Erythroblast (primary cell): ENCODE data around the gene LSM8.
"Not testable (repeated sequence)": the region's sequence is repeated elsewhere in the genome, so short reads cannot be mapped to it uniquely, and the experiment has no call there.

Experiments
- DNase-seq, 2 experiments: peaks; one replicate each; lab custom pipeline; 2025; lab: John Stamatoyannopoulos, UW
- GATA1 ChIP-seq: IDR thresholded peaks from 2 replicates; pipeline ENCODE4 v1.6.1; 2011; ENCODE audit warnings: low read depth, mild to moderate bottlenecking, control low read depth, low read length, moderate library complexity
- POLR2A ChIP-seq: IDR thresholded peaks from 2 replicates; pipeline ENCODE4 v1.6.1; 2011; ENCODE audit warnings: mild to moderate bottlenecking, low read length

LSM8 gene

DNA sequence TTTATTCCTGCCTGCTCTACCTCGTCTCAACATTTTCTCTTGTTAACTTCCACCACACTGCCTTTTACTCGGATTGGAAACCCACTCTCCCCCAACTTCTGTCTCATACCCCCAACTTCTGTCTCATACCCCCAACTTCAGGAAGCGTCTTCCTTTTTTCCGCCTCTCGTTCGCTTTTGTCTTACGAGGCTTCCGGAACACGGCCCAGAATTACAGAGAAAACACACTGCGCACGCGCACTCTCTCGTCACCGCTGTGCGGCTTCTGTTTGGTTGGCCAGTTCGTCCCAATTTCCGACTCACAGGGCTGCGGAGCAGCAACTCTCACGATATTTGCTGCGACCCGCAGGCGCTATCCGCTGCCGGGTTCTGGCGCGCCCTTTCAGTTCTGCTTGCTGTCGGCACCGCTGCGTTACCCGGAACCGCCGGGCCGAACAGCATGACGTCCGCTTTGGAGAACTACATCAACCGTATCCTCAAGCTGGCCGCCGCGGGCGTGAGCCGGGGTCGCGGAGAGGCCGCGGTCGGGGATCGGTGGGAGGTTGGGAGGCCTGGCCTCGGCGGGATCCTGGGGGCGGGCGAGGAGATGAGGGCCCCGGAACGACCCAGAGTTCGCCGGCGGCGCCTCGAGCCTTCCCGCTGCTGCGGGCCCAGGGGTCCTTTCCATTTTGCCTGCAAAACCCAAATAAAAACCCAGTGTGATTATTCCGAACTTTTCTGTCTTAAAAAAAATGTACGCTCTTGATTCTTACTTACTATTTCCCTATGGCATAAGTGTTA is at the start of gene LSM8:
Gene LSM8 (plus strand): TSS at position 379 of the 779 bp plus-strand sequence. CDS start 60 bp downstream, at position 439.
- peak; percentile 99 for DNase-seq
- peak; percentile 99 for TF ChIP-seq POLR2A
- no peak for TF ChIP-seq GATA1

DNA sequence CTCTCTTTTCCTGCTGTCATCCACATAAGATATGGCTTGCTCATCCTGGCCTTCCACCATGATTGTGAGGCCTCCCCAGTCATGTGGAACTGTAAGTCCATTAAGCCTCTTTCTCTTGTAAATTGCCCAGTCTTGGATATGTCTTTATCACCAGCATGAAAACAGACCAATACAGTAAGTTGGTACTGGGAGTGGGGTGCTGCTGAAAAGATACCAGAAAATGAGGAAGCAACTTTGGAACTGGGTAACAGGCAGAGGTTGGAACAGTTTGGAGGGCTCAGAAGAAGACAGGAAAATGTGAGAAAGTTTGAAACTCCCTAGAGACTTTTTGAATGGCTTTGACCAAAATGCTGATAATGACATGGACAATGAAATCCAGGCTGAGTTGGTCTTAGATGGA is 49.5 kb upstream of the LSM8 start:
- not testable (repeated sequence) for DNase-seq

DNA sequence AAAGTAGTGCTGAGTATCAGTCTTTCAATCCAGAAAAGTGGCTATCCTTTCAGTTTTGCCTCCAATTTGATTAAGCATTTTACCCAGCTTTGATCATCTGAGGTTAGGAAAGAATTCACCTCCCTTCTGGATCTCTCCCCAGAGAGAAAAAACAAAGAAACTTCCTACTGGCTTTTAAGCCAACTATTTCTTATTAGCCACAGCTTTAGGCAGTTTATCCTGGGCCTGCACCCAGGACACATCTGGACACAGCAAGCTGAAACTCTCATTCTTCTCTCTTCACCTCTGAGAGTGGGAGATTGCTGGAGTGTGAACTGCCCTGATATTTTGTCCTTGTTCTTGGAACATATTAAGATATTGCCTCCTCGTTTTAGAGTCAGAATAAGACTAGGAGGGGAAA is 43.5 kb upstream of the LSM8 start:
- TF ChIP-seq POLR2A, result no peak
- TF ChIP-seq GATA1, result no peak
- no peak for DNase-seq

DNA sequence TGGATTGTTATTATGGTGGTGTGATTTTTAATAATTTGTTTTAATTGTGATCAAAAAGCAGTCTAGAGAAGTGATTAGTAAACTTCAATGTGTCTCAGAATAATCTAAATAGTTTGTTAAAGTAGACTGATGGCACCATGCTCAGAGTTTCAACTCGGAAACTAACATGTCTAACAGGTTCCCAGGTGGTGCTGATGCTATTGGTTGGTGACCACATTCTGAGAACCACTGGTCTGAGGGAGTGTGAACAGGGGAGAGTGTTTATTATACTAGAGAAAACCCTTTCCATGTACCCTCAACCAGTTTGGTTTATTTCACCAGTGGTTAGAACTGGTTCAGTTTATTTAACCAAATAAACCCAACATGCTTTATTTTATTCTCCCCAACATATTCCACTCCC is 42.0 kb upstream of the LSM8 start:
- no peak for TF ChIP-seq GATA1
- TF ChIP-seq POLR2A, result no peak
- no peak for DNase-seq

DNA sequence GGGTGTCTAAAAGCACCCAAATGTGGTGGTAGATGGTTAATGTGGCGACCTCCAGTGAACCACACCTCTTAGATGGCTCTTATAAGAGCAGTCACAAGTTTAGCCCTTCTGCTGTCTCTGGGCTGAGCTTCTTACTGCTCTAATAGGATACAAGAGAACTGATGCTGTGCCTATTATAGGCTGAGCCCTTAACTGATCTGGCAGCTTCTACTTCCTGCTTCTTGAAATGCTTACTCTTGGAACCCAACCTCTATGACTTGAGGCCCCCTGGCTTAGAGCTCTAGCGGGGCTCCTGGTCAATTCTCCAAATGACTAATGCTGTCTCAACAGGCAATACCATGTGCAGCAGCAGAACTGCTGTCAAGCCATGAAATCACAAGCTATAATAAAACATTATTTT is 35.0 kb upstream of the LSM8 start:
- DNase-seq, result peak; percentile 48 to 72

DNA sequence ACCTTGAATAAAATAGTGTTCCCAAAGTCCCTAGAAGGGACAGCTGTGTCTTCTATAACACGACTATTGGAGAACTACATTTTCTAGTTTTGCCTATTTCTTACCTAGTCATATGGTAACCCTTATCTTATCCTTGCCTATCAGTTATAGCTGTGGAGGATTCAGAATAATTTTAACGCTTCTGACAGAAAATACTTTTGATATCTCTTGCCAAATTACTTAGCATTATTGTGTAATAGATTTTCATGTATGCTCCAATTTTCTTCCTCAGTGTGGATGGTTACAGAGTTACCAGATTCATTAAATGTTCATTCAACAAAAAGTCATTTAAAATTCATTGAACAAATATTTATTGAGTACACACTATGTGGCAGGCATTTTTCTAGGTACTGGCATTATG is 34.6 kb upstream of the LSM8 start:
- TF ChIP-seq GATA1, result no peak
- no peak for TF ChIP-seq POLR2A
- DNase-seq, result no peak

More for the DNA sequence above, 35.0 kb upstream of the LSM8 start:
- no peak for TF ChIP-seq GATA1
- TF ChIP-seq POLR2A, result no peak

DNA sequence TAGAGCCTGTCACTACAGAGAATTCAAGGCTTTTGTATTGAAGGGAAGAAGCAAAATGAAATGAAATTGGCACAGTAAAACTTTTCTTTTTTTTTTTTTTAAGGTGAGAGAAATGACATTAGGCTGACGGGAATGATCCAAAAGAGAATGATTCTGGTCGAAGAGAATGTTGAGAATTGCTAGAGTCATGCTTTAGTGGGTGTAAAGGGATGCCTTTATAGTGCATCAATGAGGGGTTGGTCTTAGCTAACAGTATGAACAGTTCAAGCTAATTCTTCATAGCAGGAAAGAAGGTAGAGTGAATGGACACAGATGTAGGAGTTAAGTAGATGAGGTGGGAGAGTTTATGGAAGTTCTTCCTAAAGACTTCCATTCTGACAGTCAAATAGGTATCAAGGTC is 32.3 kb upstream of the LSM8 start:
- TF ChIP-seq POLR2A (no peak), GATA1 (no peak)
- DNase-seq, result no peak

DNA sequence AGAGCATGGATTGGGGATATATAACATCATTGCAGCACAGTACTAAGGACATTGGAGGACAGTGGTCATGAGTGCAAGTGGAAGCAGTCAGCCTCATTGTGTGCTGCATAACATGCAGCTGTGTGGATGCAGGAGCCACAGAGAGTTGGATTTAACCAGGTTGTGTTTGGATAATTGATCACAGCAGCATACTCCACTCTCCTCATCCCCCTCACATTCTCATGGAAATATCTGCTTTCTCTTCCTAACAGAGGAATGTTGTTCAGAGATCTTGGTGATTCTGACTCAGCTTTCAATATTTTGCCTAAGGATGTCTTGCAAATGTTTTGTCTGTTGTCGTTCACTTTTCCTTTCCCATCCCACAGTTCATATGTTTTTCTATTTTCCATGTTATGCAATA is 31.8 kb upstream of the LSM8 start:
- DNase-seq, result no peak
- TF ChIP-seq GATA1 (no peak), POLR2A (no peak)

DNA sequence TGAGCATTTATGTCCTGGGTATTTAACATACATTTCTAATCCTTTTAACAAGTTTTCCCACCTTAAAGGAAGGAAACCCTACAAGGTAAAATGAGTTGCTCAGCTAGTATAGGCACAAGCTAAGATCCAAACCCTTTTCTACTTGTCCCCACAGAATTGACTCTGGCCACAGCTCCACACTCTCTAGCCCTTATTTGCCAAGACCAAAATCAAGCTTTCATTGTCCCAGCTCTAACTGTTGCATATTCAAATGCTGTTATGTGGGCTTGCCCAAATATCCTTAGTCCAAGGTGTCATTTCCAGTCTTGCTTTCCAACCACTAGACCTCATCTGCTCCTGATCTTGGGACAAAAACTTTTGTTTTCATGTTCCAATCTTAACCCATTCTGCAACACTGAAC is 31.3 kb upstream of the LSM8 start:
- TF ChIP-seq POLR2A (no peak), GATA1 (no peak)
- DNase-seq, result no peak

DNA sequence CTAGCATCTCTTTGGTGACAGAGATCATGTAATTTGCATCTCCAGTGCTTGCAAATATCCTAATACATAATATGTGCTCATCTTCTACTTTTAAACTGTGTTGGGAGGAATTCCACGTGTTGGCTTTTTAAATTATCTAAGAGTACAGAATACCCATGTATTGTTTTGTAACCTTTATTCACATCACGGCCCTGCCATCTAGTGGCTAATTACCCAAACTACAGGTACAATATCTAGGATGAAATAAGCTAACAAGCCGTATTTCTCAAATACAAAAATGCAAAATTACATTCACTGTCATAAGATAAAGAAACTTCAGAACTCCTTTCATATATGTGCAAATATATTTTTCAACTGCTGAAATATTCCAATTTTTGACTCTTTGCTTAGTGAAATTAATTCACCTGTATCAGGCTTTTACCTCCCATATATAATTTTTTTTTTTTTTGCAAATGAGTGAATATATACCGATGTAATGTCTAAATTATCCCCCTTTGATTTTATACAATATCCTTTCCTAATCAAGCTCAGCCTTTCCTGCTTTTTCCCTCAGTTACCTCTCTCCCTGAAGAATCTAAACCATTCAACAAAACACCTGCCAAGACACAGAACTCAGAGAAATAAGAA is 30.3 kb upstream of the LSM8 start:
- DNase-seq, result peak; percentile 55 to 70

DNA sequence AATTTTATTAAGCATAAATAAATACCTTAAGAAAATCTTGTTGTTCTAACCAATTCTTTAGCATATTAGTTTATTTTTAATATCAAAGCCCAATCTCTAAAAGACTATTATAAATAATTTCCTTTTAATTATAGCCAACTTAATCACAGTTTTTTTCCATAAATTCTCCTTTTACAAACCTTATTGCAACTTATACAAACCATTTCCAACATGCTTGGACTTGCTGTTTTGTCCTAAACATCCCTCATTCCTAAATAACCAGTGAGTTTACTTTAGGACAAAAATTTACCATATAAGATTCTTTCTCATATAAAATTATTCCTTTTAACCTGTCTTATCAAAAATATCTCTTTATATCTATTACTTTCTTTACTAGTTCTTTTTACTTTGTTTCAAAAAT is 25.2 kb upstream of the LSM8 start:
- TF ChIP-seq POLR2A (no peak), GATA1 (no peak)
- DNase-seq, result peak; percentile 18

More for the DNA sequence above, 30.3 kb upstream of the LSM8 start:
- TF ChIP-seq POLR2A (no peak), GATA1 (no peak)

DNA sequence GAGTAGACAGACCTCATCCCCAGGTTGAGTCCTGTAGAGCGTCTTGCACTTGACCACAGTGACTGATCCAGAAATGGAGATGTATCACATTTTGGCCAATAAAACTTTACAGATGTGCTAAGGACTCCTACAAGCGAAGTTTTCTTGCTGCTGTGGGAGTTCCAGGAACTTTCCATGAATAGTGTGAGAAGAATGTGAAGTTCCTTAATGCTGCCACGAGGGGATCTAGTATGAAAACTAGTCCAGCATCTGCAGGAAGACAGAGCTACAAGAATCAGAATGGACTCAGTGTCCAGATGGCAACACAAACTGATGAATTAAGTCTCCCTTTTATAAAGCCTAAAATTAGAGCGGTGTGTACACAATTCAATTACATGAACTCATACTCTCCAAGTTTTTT is 14.8 kb upstream of the LSM8 start:
- TF ChIP-seq GATA1, result no peak
- no peak for TF ChIP-seq POLR2A
- DNase-seq, result no peak

DNA sequence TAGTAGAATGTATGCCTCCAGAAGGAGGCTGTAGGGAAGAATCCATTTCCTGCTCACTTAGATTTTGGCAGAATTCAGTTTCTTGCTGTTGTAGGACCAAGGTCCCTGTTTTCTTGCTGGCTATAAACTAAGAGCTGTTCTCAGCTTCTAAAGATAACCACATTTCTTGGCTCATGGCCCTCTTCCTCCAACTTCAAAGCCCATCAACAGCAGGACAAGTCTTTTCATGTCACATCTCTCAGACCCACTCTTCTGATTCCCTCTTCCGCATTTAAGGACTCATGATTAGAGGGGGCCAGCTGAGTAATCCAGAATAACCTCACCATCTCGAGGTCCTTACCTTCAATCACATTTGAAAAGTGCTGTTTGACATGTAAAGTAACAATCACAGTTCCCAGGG is 8.2 kb upstream of the LSM8 start:
- TF ChIP-seq GATA1, result no peak
- TF ChIP-seq POLR2A, result no peak
- no peak for DNase-seq

DNA sequence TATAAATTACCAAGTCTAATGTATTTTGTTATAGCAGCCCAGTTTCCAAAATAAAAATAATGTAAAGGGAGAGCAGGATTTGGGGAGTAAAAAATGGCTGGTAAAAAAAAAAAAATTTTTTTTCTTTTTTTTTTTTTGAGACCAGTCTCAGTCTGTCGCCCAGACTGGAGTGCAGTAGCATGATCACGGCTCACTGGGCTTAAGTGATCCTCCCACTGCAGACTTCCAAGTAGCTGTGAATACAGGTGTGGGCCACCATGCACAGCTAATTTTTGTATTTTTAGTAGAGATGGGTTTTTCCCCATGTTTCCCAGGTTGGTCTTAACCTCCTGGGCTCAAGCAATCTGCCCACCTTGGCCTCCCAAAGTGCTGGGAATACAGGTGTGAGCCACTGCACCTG is 4.8 kb upstream of the LSM8 start:
- DNase-seq, result no peak
- TF ChIP-seq POLR2A (no peak), GATA1 (no peak)
